HCT116 (cell line): ENCODE measurements around the gene MTFR1L. TPM values are rescaled to one million over a fixed set of nuclear protein-coding genes. Genes with fewer than 3 reads are reported as not detected.

Experiments
- ATAC-seq: fragments of 200-7000 bp; cut with Tn5 transposase; 2 replicates; pipeline ENCODE4 v1.9.1; 2020; ENCODE audit warnings: mild to moderate bottlenecking, moderate library complexity
- BruUV-seq: library from RNA; stranded (reverse); fragments of 400-500 nt; replicated peaks from 2 replicates; lab custom pipeline; 2021; lab: Mats Ljungman, UMichigan
- CTCF ChIA-PET: fragments of 300-600 bp; sonication (Branson Sonifier 250); formaldehyde crosslinking; loops from one replicate; lab custom pipeline; 2021; ENCODE audit warnings: antibody characterized with exemption; lab: Charles Lee
- POLR2A ChIA-PET: fragments of 300-600, 350-600 bp; sonication (Branson Sonifier 250); formaldehyde crosslinking; loops from one replicate; lab custom pipeline; 2021; ENCODE audit warnings: antibody characterized with exemption; lab: Charles Lee
- RAD21 ChIA-PET, 2 experiments: fragments of 300-600 bp; sonication (Branson Sonifier 250); formaldehyde crosslinking; loops; one replicate each; lab custom pipeline; 2023; ENCODE audit warnings: low total read pairs in 2 of 2; ENCODE audit not compliant: uncharacterized antibody in 2 of 2, unreplicated experiment in 2 of 2, low non-redundant PET in 1 of 2; lab: Charles Lee
- DNase-seq: peaks from one replicate; pipeline ENCODE4 v3.0.0-alpha.2; 2010; ENCODE audit warnings: low read depth, low spot score
- H2AFZ ChIP-seq: fragments of 200-600 bp; shearing (Covaris generic), sonication (generic); 2 replicates; pipeline ENCODE4 v1.6.1; 2017; ENCODE audit warnings: low read depth, mixed run types, mixed read lengths, antibody characterized with exemption, low read length; ENCODE audit not compliant: poor library complexity, severe bottlenecking
- H3K27ac ChIP-seq: 2 replicates; pipeline ENCODE4 v1.5.1; 2012; ENCODE audit warnings: low read depth, low read length
- H3K27me3 ChIP-seq: fragments of 200-600 bp; sonication (generic); 2 replicates; pipeline ENCODE4 v1.6.1; 2016; ENCODE audit warnings: mixed run types, low read length, mixed read lengths; ENCODE audit not compliant: insufficient read depth
- H3K36me3 ChIP-seq, 2 experiments: fragments of 200-500 bp in 1 of 2; fragments of 200-600 bp in 1 of 2; sonication (Bioruptor generic) in 1 of 2; sonication (generic) in 1 of 2; 2 replicates each; pipeline versions ENCODE4 v1.5.1 to v1.6.1; 2014 to 2016; ENCODE audit warnings: low read length in 2 of 2, inconsistent platforms in 1 of 2, mixed read lengths in 1 of 2, mixed run types in 1 of 2; ENCODE audit not compliant: insufficient read depth in 2 of 2, control insufficient read depth in 1 of 2
- H3K4me1 ChIP-seq, 2 experiments: fragments of 200-600 bp in 1 of 2; sonication (generic) in 1 of 2; 2 replicates each; pipeline versions ENCODE4 v1.5.1 to v1.6.1; 2012 to 2017; ENCODE audit warnings: low read length in 2 of 2, inconsistent platforms in 1 of 2, mild to moderate bottlenecking in 1 of 2, mixed read lengths in 1 of 2, mixed run types in 1 of 2, moderate library complexity in 1 of 2; ENCODE audit not compliant: insufficient read depth in 2 of 2, control insufficient read depth in 1 of 2
- H3K4me2 ChIP-seq: fragments of 200-600 bp; sonication (generic); 2 replicates; pipeline ENCODE4 v1.6.1; 2017; ENCODE audit warnings: mixed run types, low read length, mixed read lengths
- H3K4me3 ChIP-seq, 2 experiments: fragments of 200-600 bp in 1 of 2; sonication (generic) in 1 of 2; replicated peaks in 1 of 2; 2 replicates each; pipeline ENCODE4 v1.5.1; 2011 to 2016; ENCODE audit warnings: low read length in 2 of 2, control low read depth in 1 of 2, low read depth in 1 of 2, mild to moderate bottlenecking in 1 of 2, mixed read lengths in 1 of 2, mixed run types in 1 of 2
- H3K79me2 ChIP-seq: fragments of 200-600 bp; sonication (generic); 2 replicates; pipeline ENCODE4 v1.6.1; 2017; ENCODE audit warnings: mild to moderate bottlenecking, mixed run types, low read length, moderate library complexity, mixed read lengths; ENCODE audit not compliant: insufficient read depth
- H3K9ac ChIP-seq: fragments of 200-600 bp; sonication (generic); 2 replicates; pipeline ENCODE4 v1.6.1; 2016; ENCODE audit warnings: low read length, mixed read lengths
- H3K9me2 ChIP-seq: fragments of 200-600 bp; sonication (generic), shearing (Covaris generic); 2 replicates; pipeline ENCODE4 v1.6.1; 2017; ENCODE audit warnings: mixed run types, mild to moderate bottlenecking, moderate library complexity; ENCODE audit not compliant: insufficient read depth
- H3K9me3 ChIP-seq, 2 experiments: fragments of 200-500 bp in 1 of 2; fragments of 200-600 bp in 1 of 2; sonication (Bioruptor generic) in 1 of 2; sonication (generic) in 1 of 2; 2 replicates each; pipeline ENCODE4 v1.6.1; 2014 to 2017; ENCODE audit warnings: low read length in 2 of 2, mixed read lengths in 2 of 2, inconsistent platforms in 1 of 2, low read depth in 1 of 2, mild to moderate bottlenecking in 1 of 2, mixed run types in 1 of 2, moderate library complexity in 1 of 2; ENCODE audit not compliant: control insufficient read depth in 1 of 2, insufficient read depth in 1 of 2
- H4K20me1 ChIP-seq: fragments of 200-600 bp; sonication (generic), shearing (Covaris generic); 2 replicates; pipeline ENCODE4 v1.6.1; 2017; ENCODE audit warnings: mixed run types, mild to moderate bottlenecking, moderate library complexity; ENCODE audit not compliant: insufficient read depth
- ATF3 ChIP-seq: IDR thresholded peaks from 2 replicates; pipeline ENCODE4 v1.6.1; 2012
- CBX3 ChIP-seq: IDR thresholded peaks from 2 replicates; pipeline ENCODE4 v1.6.1; 2012; ENCODE audit warnings: low read depth
- CEBPB ChIP-seq: IDR thresholded peaks from 2 replicates; pipeline ENCODE4 v1.6.1; 2012; ENCODE audit warnings: low read depth
- CTCF ChIP-seq, 3 experiments: fragments of 200-600 bp in 1 of 3; sonication (generic) in 1 of 3; IDR thresholded peaks in 2 of 3; conservative IDR thresholded peaks in 1 of 3; 2 replicates each; pipeline ENCODE4 v1.5.1; 2012 to 2017; ENCODE audit warnings: low read depth in 2 of 3, low read length in 2 of 3, antibody characterized with exemption in 1 of 3, borderline replicate concordance in 1 of 3, control low read depth in 1 of 3, mild to moderate bottlenecking in 1 of 3, mixed read lengths in 1 of 3, mixed run types in 1 of 3, moderate library complexity in 1 of 3; ENCODE audit not compliant: insufficient read depth in 1 of 3
- EGR1 ChIP-seq: IDR thresholded peaks from 2 replicates; pipeline ENCODE4 v1.6.1; 2012; ENCODE audit warnings: low read depth
- ELF1 ChIP-seq: IDR thresholded peaks from 2 replicates; pipeline ENCODE4 v1.6.1; 2012; ENCODE audit warnings: low read depth, borderline replicate concordance
- EZH2phosphoT487 ChIP-seq: fragments of 200-600 bp; IDR thresholded peaks from 2 replicates; pipeline ENCODE4 v1.6.1; 2018; ENCODE audit warnings: antibody characterized with exemption, borderline replicate concordance
- FOSL1 ChIP-seq: IDR thresholded peaks from 2 replicates; pipeline ENCODE4 v1.6.1; 2012; ENCODE audit warnings: low read depth
- JUND ChIP-seq: IDR thresholded peaks from 2 replicates; pipeline ENCODE4 v1.6.1; 2012
- MAX ChIP-seq: IDR thresholded peaks from 2 replicates; pipeline ENCODE4 v1.6.1; 2012
- REST ChIP-seq: IDR thresholded peaks from 2 replicates; pipeline ENCODE4 v1.6.1; 2012; ENCODE audit warnings: low read depth
- SP1 ChIP-seq: IDR thresholded peaks from 2 replicates; pipeline ENCODE4 v1.6.1; 2012; ENCODE audit warnings: low read depth
- SRF ChIP-seq: IDR thresholded peaks from 2 replicates; pipeline ENCODE4 v1.6.1; 2012; ENCODE audit warnings: low read depth
- ZFX ChIP-seq: fragments of 450-650 bp; IDR thresholded peaks from 2 replicates; pipeline ENCODE4 v1.6.1; 2017
- intact Hi-C: fragments of 100-400 bp; cut with micrococcal nuclease; formaldehyde crosslinking; loops from 2 replicates; pipeline ENCODE4 v1.10.0; 2022
- total RNA-seq: library from RNA; stranded (reverse); gene quantifications from one replicate; pipeline ENCODE4 v1.2.1, GENCODE V29; 2021; ENCODE audit not compliant: unreplicated experiment

MTFR1L gene
- total RNA-seq, 1 experiment from 2014 or later = 35.8 TPM

GRCh38 chr1:25792115-25792514 lies 27.6 kb upstream of the MTFR1L start (continued):
- TF ChIP-seq ELF1 (no peak), MAX (no peak), ZFX (no peak), SP1 (no peak)

GRCh38 chr1:25793585-25794170 lies 26.1 kb upstream of the MTFR1L start:
- H3K4me1 ChIP-seq = peaks cover 0 to 3% of the 10 kb centered on the region in 2 experiments; a peak in 2 of 4 replicates
- POLR2A ChIA-PET = interaction anchor here (0.7 to 1.1 kb wide), 2 partner anchors 13 to 245 kb away, joined by 3 read pairs; no protein-coding TSS in a partner anchor
- CTCF ChIA-PET = interaction anchor here (1.2 kb wide), 1 partner anchor 185 kb away, joined by 3 read pairs; no protein-coding TSS in a partner anchor
- no peak for DNase-seq
- no peak overlapping the region for H3K27ac ChIP-seq
- no TSS peak for BruUV-seq
- H3K27me3 ChIP-seq = no peaks in the 10 kb centered on the region
- H4K20me1 ChIP-seq = no peaks in the 10 kb centered on the region
- no peaks in the 10 kb centered on the region for H3K79me2 ChIP-seq
- H3K9me2 ChIP-seq = no peaks in the 10 kb centered on the region
- H3K9ac ChIP-seq = no peak overlapping the region
- TF ChIP-seq CEBPB (no peak), ATF3 (no peak)
- no peak overlapping the region for H2AFZ ChIP-seq
- intact Hi-C loops = no loop called here
- H3K36me3 ChIP-seq = no peaks in the 10 kb centered on the region
- no peaks in the 10 kb centered on the region for H3K9me3 ChIP-seq
- RAD21 ChIA-PET = no interaction called here
- no peak for ATAC-seq
- no peak overlapping the region for H3K4me3 ChIP-seq
- H3K4me2 ChIP-seq = no peak overlapping the region

GRCh38 chr1:25794325-25794724 lies 25.4 kb upstream of the MTFR1L start:
- BruUV-seq = no TSS peak
- no peak overlapping the region for H2AFZ ChIP-seq
- ATAC-seq (no peak), DNase-seq (no peak)
- ChIA-PET CTCF (interaction anchor here (1.2 kb wide), 1 partner anchor 14 kb away, joined by 3 read pairs; no protein-coding TSS in a partner anchor), POLR2A (no interaction called here), RAD21 (no interaction called here)
- H3K9ac ChIP-seq = no peak overlapping the region
- H4K20me1 ChIP-seq = no peaks in the 10 kb centered on the region
- H3K36me3 ChIP-seq = no peaks in the 10 kb centered on the region
- H3K27me3 ChIP-seq = no peaks in the 10 kb centered on the region
- H3K4me3 ChIP-seq = no peak overlapping the region
- intact Hi-C loops = no loop called here
- no peaks in the 10 kb centered on the region for H3K9me3 ChIP-seq
- no peak overlapping the region for H3K4me2 ChIP-seq
- peaks cover 0 to 3% of the 10 kb centered on the region in 2 experiments; a peak in 2 of 4 replicates for H3K4me1 ChIP-seq
- no peaks in the 10 kb centered on the region for H3K79me2 ChIP-seq
- TF ChIP-seq CTCF (IDR thresholded peaks at IDR 0.05 in 2 of 3, conservative IDR thresholded peaks at IDR 0.05 in 1 of 3; ENCODE audit: borderline replicate concordance in 1 of 3, insufficient read depth in 1 of 3, low read depth in 2 of 3, low read length in 2 of 3) (no peak), REST (no peak), CBX3 (no peak), EZH2phosphoT487 (no peak), EGR1 (no peak), SRF (no peak), JUND (no peak), SP1 (no peak), FOSL1 (no peak)
- no peak overlapping the region for H3K27ac ChIP-seq
- no peaks in the 10 kb centered on the region for H3K9me2 ChIP-seq
